GM18517 (cell line): Measurements from ENCODE around the gene PDZRN3.

Experiments
- ATAC-seq: cut with Tn5 transposase; IDR thresholded peaks from one replicate; pipeline ENCODE4 v1.9.1; 2021; ENCODE audit warnings: mild to moderate bottlenecking, moderate library complexity; ENCODE audit not compliant: unreplicated experiment

Gene PDZRN3

GRCh38 chr3:73559749-73560148 lies 65.0 kb downstream of the PDZRN3 start:
- no peak for ATAC-seq

DNA sequence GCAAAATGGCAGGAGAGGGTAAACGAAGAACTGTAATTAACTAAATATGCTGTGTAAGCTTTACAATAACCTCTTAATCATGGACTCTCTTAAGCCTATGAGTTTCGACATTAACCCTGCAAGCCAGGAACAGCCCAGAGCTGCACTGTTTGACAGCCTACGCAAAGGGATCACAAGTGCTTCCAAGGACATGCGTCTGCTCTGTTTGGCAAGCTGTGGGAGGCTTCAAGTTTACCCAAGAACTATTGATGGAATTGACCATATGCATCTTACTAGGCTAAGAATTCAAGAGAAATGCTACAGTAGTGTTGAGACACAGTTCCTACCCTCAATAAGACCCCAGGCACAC lies 66.0 kb downstream of the PDZRN3 start:
- no peak for ATAC-seq

GRCh38 chr3:73557986-73558726 lies 66.6 kb downstream of the PDZRN3 start:
- ATAC-seq: no peak

DNA sequence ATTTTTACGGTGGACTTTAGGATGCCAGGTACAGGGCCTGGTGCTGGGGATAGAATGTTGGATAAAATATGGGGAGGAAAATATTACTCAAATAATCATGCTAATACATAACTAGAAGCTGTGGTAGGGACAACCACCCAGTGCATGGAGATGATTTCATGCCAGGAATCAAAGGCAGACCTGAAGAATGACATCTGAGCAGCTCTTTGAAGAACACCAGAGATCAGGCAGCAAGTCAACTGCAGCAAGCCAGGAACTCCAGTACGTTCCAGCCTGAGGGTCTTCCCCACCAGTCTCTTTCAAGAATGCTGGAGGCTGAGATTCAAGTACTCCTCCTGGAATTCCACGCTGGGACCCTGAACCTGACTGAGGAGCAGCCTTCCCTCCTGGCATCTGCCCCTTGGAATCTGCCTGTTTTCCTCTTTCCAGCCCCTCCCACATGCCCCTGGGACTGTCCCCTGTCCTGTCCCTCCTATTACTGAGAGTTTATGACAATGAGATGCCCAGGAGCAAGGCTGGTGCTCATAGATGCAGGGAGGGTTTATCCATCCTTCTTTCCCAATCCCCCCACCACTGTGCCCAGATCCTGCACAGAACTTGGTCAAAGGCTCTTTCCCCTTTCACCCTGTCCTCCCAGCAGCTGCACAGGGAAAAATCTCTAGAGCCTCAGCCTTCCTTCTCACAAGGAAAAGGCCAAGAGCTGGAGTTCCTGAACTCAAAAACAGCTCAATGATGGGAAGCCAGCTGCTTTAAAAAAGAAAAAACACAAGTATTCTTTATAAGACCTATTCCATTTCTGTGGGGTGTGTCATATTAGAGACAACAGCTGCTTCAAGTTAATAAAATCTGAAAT lies 68.0 kb downstream of the PDZRN3 start:
- ATAC-seq: no peak

DNA sequence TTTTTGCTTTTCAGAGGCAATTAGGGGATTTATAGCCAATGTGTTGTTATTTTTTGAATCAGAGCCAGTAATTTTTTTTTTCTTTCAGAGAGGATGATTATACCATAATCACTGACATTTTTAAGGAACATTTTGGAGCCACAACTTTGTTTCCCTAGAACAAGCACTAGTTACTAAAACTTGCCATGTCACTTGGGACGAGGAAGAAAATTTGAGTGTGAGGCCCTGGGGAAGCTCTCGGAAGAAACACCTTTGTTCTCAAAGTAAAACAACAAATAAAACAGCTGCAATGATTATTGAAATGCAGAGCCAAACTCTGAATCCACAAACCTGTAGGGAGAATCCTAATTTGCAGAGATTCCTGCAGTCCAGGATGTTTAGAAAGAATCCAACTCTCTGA lies 69.7 kb downstream of the PDZRN3 start:
- no peak for ATAC-seq

GRCh38 chr3:73552700-73553099 lies 72.0 kb downstream of the PDZRN3 start:
- no peak for ATAC-seq

GRCh38 chr3:73550032-73550431 lies 74.7 kb downstream of the PDZRN3 start:
- ATAC-seq: no peak

- ATAC-seq: no peak
Measured at GRCh38 chr3:73549051-73549600, 75.6 kb downstream of the PDZRN3 start.

- ATAC-seq: no peak
Measured at GRCh38 chr3:73548436-73548835, 76.3 kb downstream of the PDZRN3 start.

GRCh38 chr3:73547427-73548248 lies 77.1 kb downstream of the PDZRN3 start:
- ATAC-seq: no peak

DNA sequence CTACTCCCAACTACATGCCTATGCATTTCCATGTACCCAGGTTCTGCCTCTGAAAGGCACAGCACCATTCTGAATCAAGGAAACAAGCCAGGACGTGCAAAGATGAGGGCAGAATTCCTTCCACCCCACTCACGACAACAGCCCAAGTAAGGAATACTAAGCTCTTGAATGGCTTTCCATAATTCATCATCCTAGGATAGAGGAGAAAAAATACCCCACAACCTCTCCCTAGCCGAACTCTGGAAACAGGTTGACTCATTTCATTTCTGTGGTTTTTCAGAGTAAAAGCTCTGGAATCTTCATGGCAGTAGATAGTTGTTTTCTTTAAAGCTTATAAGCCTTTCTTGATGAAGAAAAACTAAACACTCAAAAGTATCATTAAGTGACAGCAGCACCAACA lies 77.8 kb downstream of the PDZRN3 start:
- no peak for ATAC-seq

DNA sequence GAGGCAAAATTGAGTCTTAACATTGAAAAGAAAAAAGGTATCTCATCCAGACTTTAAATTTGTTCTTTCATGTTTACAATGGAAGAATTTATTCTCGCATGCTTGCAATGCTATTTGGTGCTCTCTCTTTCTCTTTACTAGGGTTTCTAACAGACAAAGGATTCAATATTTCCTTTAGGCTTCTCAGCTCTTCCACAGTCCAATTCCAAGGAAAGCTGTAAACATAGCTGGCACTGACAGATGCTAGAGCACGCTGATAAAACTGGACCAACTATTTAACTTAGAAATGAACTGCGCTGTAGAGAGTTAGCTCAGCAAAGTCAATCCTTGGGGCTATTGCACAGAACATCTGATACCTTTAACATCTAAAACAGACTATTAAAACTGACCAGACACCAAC lies 81.3 kb downstream of the PDZRN3 start:
- no peak for ATAC-seq

- ATAC-seq: no peak
Measured at GRCh38 chr3:73542136-73542535, 82.6 kb downstream of the PDZRN3 start.

DNA sequence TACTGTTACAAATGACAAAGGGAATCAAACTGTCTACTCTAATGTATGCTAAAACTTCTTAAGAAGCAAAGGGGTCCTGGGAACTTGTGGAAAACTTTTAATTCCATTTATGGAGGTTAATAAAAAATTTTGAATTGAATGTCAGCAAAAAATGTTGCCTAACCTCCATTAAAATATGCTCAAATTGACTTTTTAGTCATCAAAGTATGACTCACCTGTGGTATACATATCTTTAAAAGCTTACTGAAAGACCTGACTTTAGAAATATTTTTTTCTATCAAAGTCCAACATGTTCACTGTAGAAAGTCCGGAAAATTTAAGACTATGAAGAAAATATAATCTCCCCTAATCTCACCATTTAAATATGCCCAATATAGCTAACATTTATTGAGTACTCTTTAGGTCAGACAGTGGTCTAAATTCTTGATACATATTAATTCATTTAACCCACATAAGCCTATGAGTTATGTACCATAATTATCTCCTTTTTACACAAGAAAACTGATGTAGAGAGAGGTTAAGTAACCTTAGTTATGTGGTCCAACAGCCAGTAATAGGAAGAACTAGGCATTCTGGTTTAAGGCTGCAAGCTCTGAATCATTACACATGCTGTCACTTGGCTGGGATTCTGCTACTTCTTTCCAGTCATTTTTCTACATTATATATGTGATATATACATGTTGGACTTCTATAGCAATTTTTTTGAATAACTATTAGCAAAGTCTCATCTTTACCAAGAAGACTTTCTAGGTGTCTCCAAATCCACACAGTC lies 83.6 kb downstream of the PDZRN3 start:
- no peak for ATAC-seq

- no peak for ATAC-seq
Measured at GRCh38 chr3:73538486-73538885, 86.3 kb downstream of the PDZRN3 start.

DNA sequence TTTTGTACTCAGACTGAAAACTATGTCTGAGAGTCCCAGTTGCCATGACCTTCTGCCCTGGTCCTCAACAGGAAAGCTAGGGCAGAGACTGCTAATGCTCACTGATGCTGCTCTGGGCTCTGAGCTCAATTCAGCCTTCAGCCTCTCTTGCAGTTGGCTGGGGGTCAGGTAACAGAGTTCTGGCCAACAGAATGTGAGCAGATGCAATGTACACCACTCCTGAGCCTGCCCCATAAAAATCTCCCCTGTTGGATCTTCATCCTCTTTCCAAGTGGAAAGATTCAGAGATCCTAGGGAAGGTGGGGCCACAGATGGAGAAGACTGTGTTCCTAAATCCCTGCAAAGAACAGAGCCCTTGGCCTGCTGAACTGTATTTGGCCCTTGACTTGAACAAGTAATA lies 87.8 kb downstream of the PDZRN3 start:
- ATAC-seq: no peak

GRCh38 chr3:73536336-73536895 lies 88.3 kb downstream of the PDZRN3 start:
- no peak for ATAC-seq

DNA sequence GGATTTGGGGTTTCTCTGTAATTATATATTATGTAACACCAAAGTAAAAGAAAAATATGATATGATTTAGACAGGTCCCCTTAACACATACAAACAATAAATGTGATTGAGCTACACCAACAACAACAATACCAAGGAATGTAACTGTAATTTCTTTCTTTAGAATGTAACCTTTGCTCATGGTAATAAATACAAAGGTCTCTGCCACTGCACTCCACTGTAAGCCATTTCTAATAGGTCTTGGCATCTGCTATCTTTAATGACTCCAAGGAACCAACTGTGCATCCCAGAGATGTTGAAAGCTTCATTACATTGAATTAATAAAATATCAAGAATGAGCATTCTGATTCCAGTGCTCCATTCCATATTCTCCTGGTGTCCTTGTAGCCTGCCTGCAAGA lies 88.8 kb downstream of the PDZRN3 start:
- ATAC-seq: no peak

- no peak for ATAC-seq
Measured at GRCh38 chr3:73535137-73535536, 89.6 kb downstream of the PDZRN3 start.

DNA sequence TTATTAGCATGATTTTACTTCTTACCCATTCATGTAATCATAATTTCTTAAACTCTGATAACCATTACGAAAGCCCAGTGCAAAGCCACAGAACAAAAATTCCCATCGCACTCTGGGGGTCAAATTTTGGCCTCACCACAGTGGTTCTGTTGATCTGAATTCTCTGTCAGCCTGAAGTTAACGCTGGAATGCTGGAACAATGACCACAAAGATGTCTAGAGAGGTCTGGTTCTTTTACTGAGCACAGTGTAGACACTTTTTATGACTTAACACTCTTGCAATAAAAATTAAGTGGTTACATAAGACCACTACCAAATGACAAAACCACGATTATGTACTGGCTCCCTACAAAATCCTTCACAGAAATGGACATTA lies 94.7 kb downstream of the PDZRN3 start:
- ATAC-seq: no peak
